ENCODE results near the gene KCNG2.

DNA sequence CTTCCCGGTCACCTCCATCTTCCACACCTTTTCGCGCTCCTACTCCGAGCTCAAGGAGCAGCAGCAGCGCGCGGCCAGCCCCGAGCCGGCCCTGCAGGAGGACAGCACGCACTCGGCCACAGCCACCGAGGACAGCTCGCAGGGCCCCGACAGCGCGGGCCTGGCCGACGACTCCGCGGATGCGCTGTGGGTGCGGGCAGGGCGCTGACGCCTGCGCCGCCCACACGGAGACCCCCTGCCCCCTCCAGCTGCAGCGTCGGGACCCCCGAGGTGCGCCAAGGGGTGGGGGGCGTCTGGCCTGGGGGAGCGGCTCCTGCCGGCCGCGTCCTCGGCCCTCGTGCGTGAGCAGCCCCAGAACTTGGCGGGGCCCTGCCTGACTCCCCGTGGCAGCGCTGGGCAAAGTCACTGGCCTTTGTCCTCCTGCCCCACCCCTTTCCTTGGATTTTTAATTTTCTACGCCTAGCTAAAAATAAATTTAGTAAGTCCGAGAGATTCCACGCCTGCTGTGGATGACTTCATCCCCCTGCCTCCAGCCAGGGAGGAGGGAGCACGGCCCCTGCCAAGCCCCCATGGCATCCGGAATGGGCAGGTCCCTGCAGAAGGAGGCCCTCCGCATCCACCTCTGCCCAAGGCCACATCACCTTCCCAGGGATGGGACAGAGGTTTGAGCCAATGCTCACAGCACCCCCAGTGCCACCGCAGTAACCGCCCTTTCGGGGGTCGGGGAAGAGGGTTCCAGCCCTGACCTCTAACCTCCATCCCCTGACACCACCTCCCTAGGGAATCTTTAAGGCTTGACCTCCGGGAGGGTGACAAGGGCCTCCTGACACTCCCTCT lies 102.1 kb downstream of the KCNG2 start:
- TF ChIP-seq CTCF (IDR thresholded peaks at IDR 0.05) (no peak), GABPA (IDR thresholded peaks at IDR 0.05; ENCODE audit: low read depth) (no peak), SIN3A (IDR thresholded peaks at IDR 0.05; ENCODE audit: borderline replicate concordance, low read depth, low read length) (no peak), CHD2 (IDR thresholded peaks at IDR 0.05; ENCODE audit: low read length, partially characterized antibody) (no peak), RAD21 (IDR thresholded peaks at IDR 0.05; ENCODE audit: low read length) (no peak)

Measured in SK-N-SH (cell line).